Measurements from ENCODE around the gene SUMF1.

Gene SUMF1

DNA sequence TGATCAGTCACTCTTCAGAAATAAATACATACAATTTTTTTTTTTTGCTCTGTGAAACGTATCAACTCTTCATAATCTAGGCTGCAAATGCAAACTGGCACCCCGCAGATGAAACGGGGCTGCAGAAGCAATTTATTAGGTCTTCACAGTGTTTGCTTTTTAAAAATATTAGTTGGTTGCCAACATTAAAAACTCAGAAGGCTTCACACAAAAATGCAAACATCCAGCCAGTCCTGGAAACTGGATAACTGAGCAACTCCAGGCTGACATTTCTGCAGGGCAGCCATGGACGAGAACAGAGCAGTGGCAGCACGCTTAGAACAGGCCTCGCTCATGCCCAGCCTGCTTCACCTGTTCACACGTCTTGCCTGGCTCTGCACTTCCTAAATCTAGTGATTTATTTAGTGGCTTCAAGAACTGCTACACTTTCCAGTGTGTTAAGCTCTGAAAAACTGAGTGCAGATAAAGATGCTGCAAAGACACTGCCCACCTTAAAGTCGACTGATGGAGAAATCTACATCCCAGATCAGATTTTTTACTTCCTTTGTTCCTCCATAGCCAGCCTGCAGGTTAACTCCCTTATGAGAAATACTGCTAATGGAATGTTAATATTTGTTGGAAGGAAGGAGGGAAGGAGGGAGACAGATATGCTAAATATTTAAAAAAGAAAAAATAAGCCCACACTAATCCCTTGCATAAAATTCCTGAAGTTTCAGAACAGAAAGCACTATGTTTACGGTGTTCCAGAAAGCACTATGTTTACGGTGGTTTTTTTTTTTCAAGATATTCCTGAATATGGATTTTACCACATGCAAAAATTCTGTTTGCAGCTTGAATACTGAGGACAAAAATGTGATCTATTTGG lies 110.3 kb downstream of the SUMF1 start:
- TF ChIP-seq TOX (CRISPR knock-in tag; IDR thresholded peaks at IDR 0.05; ENCODE audit: borderline replicate concordance): no peak
- TF ChIP-seq, protein P1, sequence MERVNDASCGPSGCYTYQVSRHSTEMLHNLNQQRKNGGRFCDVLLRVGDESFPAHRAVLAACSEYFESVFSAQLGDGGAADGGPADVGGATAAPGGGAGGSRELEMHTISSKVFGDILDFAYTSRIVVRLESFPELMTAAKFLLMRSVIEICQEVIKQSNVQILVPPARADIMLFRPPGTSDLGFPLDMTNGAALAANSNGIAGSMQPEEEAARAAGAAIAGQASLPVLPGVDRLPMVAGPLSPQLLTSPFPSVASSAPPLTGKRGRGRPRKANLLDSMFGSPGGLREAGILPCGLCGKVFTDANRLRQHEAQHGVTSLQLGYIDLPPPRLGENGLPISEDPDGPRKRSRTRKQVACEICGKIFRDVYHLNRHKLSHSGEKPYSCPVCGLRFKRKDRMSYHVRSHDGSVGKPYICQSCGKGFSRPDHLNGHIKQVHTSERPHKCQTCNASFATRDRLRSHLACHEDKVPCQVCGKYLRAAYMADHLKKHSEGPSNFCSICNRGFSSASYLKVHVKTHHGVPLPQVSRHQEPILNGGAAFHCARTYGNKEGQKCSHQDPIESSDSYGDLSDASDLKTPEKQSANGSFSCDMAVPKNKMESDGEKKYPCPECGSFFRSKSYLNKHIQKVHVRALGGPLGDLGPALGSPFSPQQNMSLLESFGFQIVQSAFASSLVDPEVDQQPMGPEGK (CRISPR knock-in tag; IDR thresholded peaks at IDR 0.05; ENCODE audit: borderline replicate concordance): no peak
- TF ChIP-seq GLIS3 (CRISPR knock-in tag; IDR thresholded peaks at IDR 0.05): no peak
- TF ChIP-seq, protein P2, sequence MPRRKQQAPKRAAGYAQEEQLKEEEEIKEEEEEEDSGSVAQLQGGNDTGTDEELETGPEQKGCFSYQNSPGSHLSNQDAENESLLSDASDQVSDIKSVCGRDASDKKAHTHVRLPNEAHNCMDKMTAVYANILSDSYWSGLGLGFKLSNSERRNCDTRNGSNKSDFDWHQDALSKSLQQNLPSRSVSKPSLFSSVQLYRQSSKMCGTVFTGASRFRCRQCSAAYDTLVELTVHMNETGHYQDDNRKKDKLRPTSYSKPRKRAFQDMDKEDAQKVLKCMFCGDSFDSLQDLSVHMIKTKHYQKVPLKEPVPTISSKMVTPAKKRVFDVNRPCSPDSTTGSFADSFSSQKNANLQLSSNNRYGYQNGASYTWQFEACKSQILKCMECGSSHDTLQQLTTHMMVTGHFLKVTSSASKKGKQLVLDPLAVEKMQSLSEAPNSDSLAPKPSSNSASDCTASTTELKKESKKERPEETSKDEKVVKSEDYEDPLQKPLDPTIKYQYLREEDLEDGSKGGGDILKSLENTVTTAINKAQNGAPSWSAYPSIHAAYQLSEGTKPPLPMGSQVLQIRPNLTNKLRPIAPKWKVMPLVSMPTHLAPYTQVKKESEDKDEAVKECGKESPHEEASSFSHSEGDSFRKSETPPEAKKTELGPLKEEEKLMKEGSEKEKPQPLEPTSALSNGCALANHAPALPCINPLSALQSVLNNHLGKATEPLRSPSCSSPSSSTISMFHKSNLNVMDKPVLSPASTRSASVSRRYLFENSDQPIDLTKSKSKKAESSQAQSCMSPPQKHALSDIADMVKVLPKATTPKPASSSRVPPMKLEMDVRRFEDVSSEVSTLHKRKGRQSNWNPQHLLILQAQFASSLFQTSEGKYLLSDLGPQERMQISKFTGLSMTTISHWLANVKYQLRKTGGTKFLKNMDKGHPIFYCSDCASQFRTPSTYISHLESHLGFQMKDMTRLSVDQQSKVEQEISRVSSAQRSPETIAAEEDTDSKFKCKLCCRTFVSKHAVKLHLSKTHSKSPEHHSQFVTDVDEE (CRISPR knock-in tag; IDR thresholded peaks at IDR 0.05): no peak
- TF ChIP-seq ARNTL (CRISPR knock-in tag; IDR thresholded peaks at IDR 0.05; ENCODE audit: borderline replicate concordance, low read depth): no peak
- TF ChIP-seq, protein P3, sequence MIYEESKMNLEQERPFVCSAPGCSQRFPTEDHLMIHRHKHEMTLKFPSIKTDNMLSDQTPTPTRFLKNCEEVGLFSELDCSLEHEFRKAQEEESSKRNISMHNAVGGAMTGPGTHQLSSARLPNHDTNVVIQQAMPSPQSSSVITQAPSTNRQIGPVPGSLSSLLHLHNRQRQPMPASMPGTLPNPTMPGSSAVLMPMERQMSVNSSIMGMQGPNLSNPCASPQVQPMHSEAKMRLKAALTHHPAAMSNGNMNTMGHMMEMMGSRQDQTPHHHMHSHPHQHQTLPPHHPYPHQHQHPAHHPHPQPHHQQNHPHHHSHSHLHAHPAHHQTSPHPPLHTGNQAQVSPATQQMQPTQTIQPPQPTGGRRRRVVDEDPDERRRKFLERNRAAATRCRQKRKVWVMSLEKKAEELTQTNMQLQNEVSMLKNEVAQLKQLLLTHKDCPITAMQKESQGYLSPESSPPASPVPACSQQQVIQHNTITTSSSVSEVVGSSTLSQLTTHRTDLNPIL (CRISPR knock-in tag; IDR thresholded peaks at IDR 0.05; ENCODE audit: low read depth): no peak
- no peak for TF ChIP-seq CSDC2 (CRISPR knock-in tag; IDR thresholded peaks at IDR 0.05)
- TF ChIP-seq TCF4 (CRISPR knock-in tag; IDR thresholded peaks at IDR 0.05; ENCODE audit: borderline replicate concordance): no peak
- TF ChIP-seq, protein P4, sequence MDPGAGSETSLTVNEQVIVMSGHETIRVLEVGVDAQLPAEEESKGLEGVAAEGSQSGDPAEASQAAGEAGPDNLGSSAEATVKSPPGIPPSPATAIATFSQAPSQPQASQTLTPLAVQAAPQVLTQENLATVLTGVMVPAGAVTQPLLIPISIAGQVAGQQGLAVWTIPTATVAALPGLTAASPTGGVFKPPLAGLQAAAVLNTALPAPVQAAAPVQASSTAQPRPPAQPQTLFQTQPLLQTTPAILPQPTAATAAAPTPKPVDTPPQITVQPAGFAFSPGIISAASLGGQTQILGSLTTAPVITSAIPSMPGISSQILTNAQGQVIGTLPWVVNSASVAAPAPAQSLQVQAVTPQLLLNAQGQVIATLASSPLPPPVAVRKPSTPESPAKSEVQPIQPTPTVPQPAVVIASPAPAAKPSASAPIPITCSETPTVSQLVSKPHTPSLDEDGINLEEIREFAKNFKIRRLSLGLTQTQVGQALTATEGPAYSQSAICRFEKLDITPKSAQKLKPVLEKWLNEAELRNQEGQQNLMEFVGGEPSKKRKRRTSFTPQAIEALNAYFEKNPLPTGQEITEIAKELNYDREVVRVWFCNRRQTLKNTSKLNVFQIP (CRISPR knock-in tag; IDR thresholded peaks at IDR 0.05; ENCODE audit: borderline replicate concordance, low read depth): no peak
- no peak for TF ChIP-seq OSR1 (CRISPR knock-in tag; IDR thresholded peaks at IDR 0.05)

DNA sequence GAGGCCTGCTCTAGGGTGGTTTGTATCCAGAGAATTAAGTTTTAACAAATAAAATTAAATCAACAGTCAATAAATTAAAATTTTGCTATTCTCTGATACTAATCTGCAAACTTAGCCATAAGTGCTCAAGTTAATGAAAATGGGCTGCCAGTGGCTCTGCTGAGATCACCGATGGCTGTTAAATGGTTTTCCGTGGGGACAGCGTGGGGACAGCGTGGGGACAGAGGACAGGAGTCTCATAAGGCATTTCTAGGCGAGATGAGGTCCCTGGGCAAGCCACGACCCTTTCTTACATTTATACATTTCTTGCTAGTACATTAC lies 110.9 kb downstream of the SUMF1 start:
- ATAC-seq: peak; percentile 14; the same call in 1 of the 3 replicates
- TF ChIP-seq, protein P5, sequence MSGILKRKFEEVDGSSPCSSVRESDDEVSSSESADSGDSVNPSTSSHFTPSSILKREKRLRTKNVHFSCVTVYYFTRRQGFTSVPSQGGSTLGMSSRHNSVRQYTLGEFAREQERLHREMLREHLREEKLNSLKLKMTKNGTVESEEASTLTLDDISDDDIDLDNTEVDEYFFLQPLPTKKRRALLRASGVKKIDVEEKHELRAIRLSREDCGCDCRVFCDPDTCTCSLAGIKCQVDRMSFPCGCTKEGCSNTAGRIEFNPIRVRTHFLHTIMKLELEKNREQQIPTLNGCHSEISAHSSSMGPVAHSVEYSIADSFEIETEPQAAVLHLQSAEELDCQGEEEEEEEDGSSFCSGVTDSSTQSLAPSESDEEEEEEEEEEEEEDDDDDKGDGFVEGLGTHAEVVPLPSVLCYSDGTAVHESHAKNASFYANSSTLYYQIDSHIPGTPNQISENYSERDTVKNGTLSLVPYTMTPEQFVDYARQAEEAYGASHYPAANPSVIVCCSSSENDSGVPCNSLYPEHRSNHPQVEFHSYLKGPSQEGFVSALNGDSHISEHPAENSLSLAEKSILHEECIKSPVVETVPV (CRISPR knock-in tag; IDR thresholded peaks at IDR 0.05): no peak
- TF ChIP-seq ZFP3 (CRISPR knock-in tag; IDR thresholded peaks at IDR 0.05): no peak
- TF ChIP-seq GLIS3 (CRISPR knock-in tag; IDR thresholded peaks at IDR 0.05): no peak
- TF ChIP-seq, protein P2 (CRISPR knock-in tag; IDR thresholded peaks at IDR 0.05): no peak
- no peak for TF ChIP-seq ESRRG (CRISPR knock-in tag; IDR thresholded peaks at IDR 0.05)
- TF ChIP-seq, protein P1 (CRISPR knock-in tag; IDR thresholded peaks at IDR 0.05; ENCODE audit: borderline replicate concordance): no peak

More for the DNA sequence above, 110.3 kb downstream of the SUMF1 start:
- peak; percentile 66 for ATAC-seq
